ENCODE measurements around the gene CCL21. TPM values are rescaled to one million over a fixed set of nuclear protein-coding genes. Genes with fewer than 3 reads are reported as not detected.

The CCL21 gene
- total RNA-seq, 4 donors from 2014 or later, result 53.6 to 271 (median 119) TPM

GRCh38 chr9:34662526-34663302 is 47.2 kb downstream of the CCL21 start, which contains the start of gene CCL27:
CCL27 (minus strand) TSS chr9:34662657; CDS start chr9:34662633, 24 bp downstream.
- H3K9me3 ChIP-seq, result no peaks in the 10 kb centered on the region
- WGBS, result 96% methylated on average over 4 of the region's 4 CpGs
- intact Hi-C loops (cut with DNase I), result no loop called here
- TF ChIP-seq, protein P1, sequence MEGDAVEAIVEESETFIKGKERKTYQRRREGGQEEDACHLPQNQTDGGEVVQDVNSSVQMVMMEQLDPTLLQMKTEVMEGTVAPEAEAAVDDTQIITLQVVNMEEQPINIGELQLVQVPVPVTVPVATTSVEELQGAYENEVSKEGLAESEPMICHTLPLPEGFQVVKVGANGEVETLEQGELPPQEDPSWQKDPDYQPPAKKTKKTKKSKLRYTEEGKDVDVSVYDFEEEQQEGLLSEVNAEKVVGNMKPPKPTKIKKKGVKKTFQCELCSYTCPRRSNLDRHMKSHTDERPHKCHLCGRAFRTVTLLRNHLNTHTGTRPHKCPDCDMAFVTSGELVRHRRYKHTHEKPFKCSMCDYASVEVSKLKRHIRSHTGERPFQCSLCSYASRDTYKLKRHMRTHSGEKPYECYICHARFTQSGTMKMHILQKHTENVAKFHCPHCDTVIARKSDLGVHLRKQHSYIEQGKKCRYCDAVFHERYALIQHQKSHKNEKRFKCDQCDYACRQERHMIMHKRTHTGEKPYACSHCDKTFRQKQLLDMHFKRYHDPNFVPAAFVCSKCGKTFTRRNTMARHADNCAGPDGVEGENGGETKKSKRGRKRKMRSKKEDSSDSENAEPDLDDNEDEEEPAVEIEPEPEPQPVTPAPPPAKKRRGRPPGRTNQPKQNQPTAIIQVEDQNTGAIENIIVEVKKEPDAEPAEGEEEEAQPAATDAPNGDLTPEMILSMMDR (IDR thresholded peaks at IDR 0.05), result no peak
- TF ChIP-seq EP300 (IDR thresholded peaks at IDR 0.05) (no peak), POLR2A (IDR thresholded peaks at IDR 0.05; ENCODE audit: low read depth) (no peak)
- no peak for DNase-seq (ENCODE audit: extremely low spot score)
- peak within 1 kb of the TSS in 2 of 4 donors; percentile 8 to 98 for H3K27ac ChIP-seq (replicated peaks in 1 of 4)
- peaks cover 18 to 41% (median 32%) of the 10 kb centered on the region in 4 donors for H3K36me3 ChIP-seq
- no peaks in the 10 kb centered on the region for H3K27me3 ChIP-seq
- H3K4me3 ChIP-seq, result no peak within 1 kb of the TSS
- peaks cover 21 to 37% (median 30%) of the 10 kb centered on the region in 4 donors for H3K4me1 ChIP-seq

GRCh38 chr9:34659592-34660253 is 50.2 kb downstream of the CCL21 start:
- Histone ChIP-seq H3K27me3 (no peaks in the 10 kb centered on the region), H3K27ac (replicated peaks in 1 of 4) (no peak overlapping the region), H3K9me3 (no peaks in the 10 kb centered on the region), H3K4me1 (peaks cover 16 to 31% (median 20%) of the 10 kb centered on the region in 4 donors), H3K36me3 (peaks cover 18 to 45% (median 37%) of the 10 kb centered on the region in 4 donors), H3K4me3 (no peak overlapping the region)
- WGBS, result 97% methylated on average over 6 of the region's 8 CpGs
- intact Hi-C loops (cut with DNase I), result loop anchor here (10.0 kb wide), 1 partner anchor 65 kb away; no protein-coding TSS in a partner anchor
- no peak for DNase-seq (ENCODE audit: extremely low spot score)
- TF ChIP-seq EP300 (IDR thresholded peaks at IDR 0.05) (no peak), POLR2AphosphoS5 (IDR thresholded peaks at IDR 0.05) (no peak), POLR2A (IDR thresholded peaks at IDR 0.05; ENCODE audit: low read depth) (no peak)
- TF ChIP-seq, protein P1 (IDR thresholded peaks at IDR 0.05), result no peak

Small RNA genes lying within 50 kb of the gene (small RNA-seq; reads per million reads assigned to genes)
- 0 reads per million in 3 donors for gene CCL27

Other genes with a start within 250 kb of the CCL21 start
- gene ENHO, start 187.1 kb downstream of the CCL21 start, total RNA-seq, result 1 to 10 TPM in 2 of 4 donors, under 1 TPM in 1, not detected in 1; 0.50 to 2.0 (median 1.1) TPM
- 1 to 10 TPM; 1.2 to 3.8 (median 2.7) TPM for gene CNTFR, start 120.4 kb downstream of the CCL21 start, total RNA-seq
- gene RPP25L, start 98.0 kb downstream of the CCL21 start, total RNA-seq, result 10 to 100 TPM; 11.6 to 26.7 (median 20.2) TPM
- gene DCTN3, start 89.6 kb downstream of the CCL21 start, total RNA-seq, result 100 to 1,000 TPM; 104 to 129 (median 113) TPM
- gene ARID3C, start 81.1 kb downstream of the CCL21 start, total RNA-seq, result not detected
- gene SIGMAR1, start 72.3 kb downstream of the CCL21 start, total RNA-seq, result 10 to 100 TPM; 73.4 to 90.3 (median 83.9) TPM
- gene GALT, start 63.5 kb downstream of the CCL21 start, total RNA-seq, result 10 to 100 TPM; 15.9 to 34.7 (median 22.9) TPM
- 10 to 100 TPM; 33.0 to 40.2 (median 33.9) TPM for gene IL11RA, start 58.0 kb downstream of the CCL21 start, total RNA-seq
- not detected for gene CCL27, start 47.5 kb downstream of the CCL21 start, total RNA-seq
- gene CCL19, start 18.9 kb downstream of the CCL21 start, total RNA-seq, result under 1 TPM in 2 of 4 donors, not detected in 2; 0.57 to 0.71 TPM
- under 1 TPM; under 0.01 to 0.99 (median 0.76) TPM for gene PHF24, start 248.1 kb upstream of the CCL21 start, total RNA-seq